ENCODE data around the gene CORO1C.

GRCh38 chr12:108678104-108678730 is 53.1 kb downstream of the CORO1C start:
- TF ChIP-seq CTCF (conservative IDR thresholded peaks at IDR 0.05) (no peak), EZH2 (IDR thresholded peaks at IDR 0.05; ENCODE audit: low read depth) (no peak)

All from PC-9 (cell line).